K562 (cell line): Measurements from ENCODE around the gene GCC1. TPM values are rescaled to one million over a fixed set of nuclear protein-coding genes. Genes with fewer than 3 reads are reported as not detected.

Experiments used
- CCNT2 ChIP-seq: IDR thresholded peaks from 2 replicates; pipeline ENCODE4 v1.6.1; 2011; ENCODE audit warnings: borderline replicate concordance, low read depth, mild to moderate bottlenecking, moderate library complexity, mixed read lengths, low read length; ENCODE audit not compliant: insufficient read length; ENCODE audit errors: extremely low read depth
- CTBP1 ChIP-seq: fragments of 450-650 bp; IDR thresholded peaks from 2 replicates; pipeline ENCODE4 v1.6.1; 2016; ENCODE audit warnings: borderline replicate concordance
- EGR1 ChIP-seq: fragments of 450-650 bp; conservative IDR thresholded peaks from 2 replicates; pipeline ENCODE4 v1.6.1; 2017; ENCODE audit warnings: mild to moderate bottlenecking
- ELK3 ChIP-seq: fragments of 450-650 bp; formaldehyde crosslinking; IDR thresholded peaks from 2 replicates; pipeline ENCODE4 v1.4.0; 2020; ENCODE audit warnings: mild to moderate bottlenecking
- MGA ChIP-seq: fragments of 450-650 bp; IDR thresholded peaks from 2 replicates; pipeline ENCODE4 v1.6.1; 2016; ENCODE audit warnings: mild to moderate bottlenecking, moderate library complexity
- MLX ChIP-seq, 2 experiments: fragments of 450-650 bp in 1 of 2; sonication (generic) in 1 of 2; formaldehyde crosslinking; conservative IDR thresholded peaks; 2 replicates each; pipeline versions ENCODE4 v1.4.0 to v1.8.1; 2020 to 2022; ENCODE audit warnings: mild to moderate bottlenecking in 1 of 2, missing genetic modification reagents in 1 of 2
- PPARD ChIP-seq: fragments of 250-450 bp; sonication (Bioruptor Pico); IDR thresholded peaks from 2 replicates; pipeline ENCODE4 v1.8.0; 2022; ENCODE audit warnings: inconsistent platforms, mild to moderate bottlenecking, moderate library complexity
- THRB ChIP-seq: fragments of 450-650 bp; formaldehyde crosslinking; conservative IDR thresholded peaks from 2 replicates; pipeline ENCODE4 v1.4.0; 2022; ENCODE audit warnings: mild to moderate bottlenecking, missing genetic modification characterization
- YY1 ChIP-seq, 3 experiments: IDR thresholded peaks; 2 replicates each; pipeline ENCODE4 v1.6.1; 2011; ENCODE audit warnings: low read length in 2 of 3, mild to moderate bottlenecking in 2 of 3, moderate library complexity in 2 of 3, borderline replicate concordance in 1 of 3, control low read depth in 1 of 3, low read depth in 1 of 3; ENCODE audit not compliant: insufficient read depth in 3 of 3, insufficient replicate concordance in 2 of 3, control insufficient read depth in 1 of 3, insufficient read length in 1 of 3; ENCODE audit errors: extremely low read depth in 1 of 3
- polyA plus RNA-seq, 8 experiments: library from polyadenylated mRNA; depleted of rRNA in 4 of 8; stranded (reverse) in 5 of 8; unstranded in 3 of 8; fragments of >200 nt; fragmentation: Nextera tagmentation in 2 of 8; fragmentation: Illumina TruSeq in 1 of 8; extraction: Ambion mirVana in 2 of 8; extraction: Trizol in 1 of 8; gene quantifications; 2 replicates each; pipeline versions ENCODE4 v1.2.1 to v1.2.3, GENCODE V29; 2011 to 2014; ENCODE audit warnings: inconsistent platforms in 1 of 8, missing spikeins in 1 of 8
- total RNA-seq, 7 experiments: library from RNA; depleted of rRNA in 6 of 7; stranded (reverse); fragments of >200 nt in 6 of 7; fragmentation: Illumina TruSeq in 2 of 7; extraction: Trizol in 2 of 7; gene quantifications; 2 replicates each; pipeline versions ENCODE4 v1.2.1 to v1.2.3, GENCODE V29; 2011 to 2021; ENCODE audit warnings: low replicate concordance in 1 of 7

Gene GCC1
- total and polyA plus RNA-seq, 9 of the 15 experiments (the other 6 are each of a cell fraction or from before 2014, with no cell fraction given) = 1.9 to 19.8 (median 10.9) TPM

GRCh38 chr7:127585044-127585953 is at the start of gene GCC1 (continued):
- TF ChIP-seq THRB (CRISPR knock-in tag) (peak; percentile 77; the same call in 1 of the 2 replicates), EGR1 (peak; percentile 67), YY1 (IDR thresholded peaks at IDR 0.05; ENCODE audit: borderline replicate concordance in 1 of 3, control insufficient read depth in 1 of 3, extremely low read depth in 1 of 3, insufficient read depth in 3 of 3, insufficient read length in 1 of 3, insufficient replicate concordance in 2 of 3, low read depth in 1 of 3, low read length in 2 of 3) (peak in 2 of 3 experiments; percentile 13 to 47), CTBP1 (peak; percentile 80), MGA (peak; percentile 98), CCNT2 (peak; percentile 68), PPARD (CRISPR knock-in tag) (no peak), MLX (CRISPR knock-in tag; conservative IDR thresholded peaks at IDR 0.05) (peak; percentile 52 to 70; a peak in 2 of 4 replicates), ELK3 (CRISPR knock-in tag) (0 out of 2 replicates have a peak, but pooled peaks have one; percentile 42)
